ENCODE measurements around the gene SECISBP2L. TPM values are rescaled to one million over a fixed set of nuclear protein-coding genes. Genes with fewer than 3 reads are reported as not detected.

The SECISBP2L gene
- total and polyA plus RNA-seq, 10 of the 15 experiments (the other 5 are each of a cell fraction or from before 2014, with no cell fraction given), result 1.4 to 24.2 (median 10.4) TPM

GRCh38 chr15:48981941-48982340 lies 64.3 kb downstream of the SECISBP2L start (continued):
- no peak for TF ChIP-seq HSF1 (IDR thresholded peaks at IDR 0.05; ENCODE audit: low read depth, low read length)
- TF ChIP-seq SUZ12 (IDR thresholded peaks at IDR 0.05; ENCODE audit: unreplicated experiment), result no peak
- no peak for TF ChIP-seq ASH2L (IDR thresholded peaks at IDR 0.05; ENCODE audit: borderline replicate concordance, low read depth)
- TF ChIP-seq ATF2 (IDR thresholded peaks at IDR 0.05; ENCODE audit: low read length), result no peak

GRCh38 chr15:48978638-48979037 lies 67.6 kb downstream of the SECISBP2L start:
- H3K9me3 ChIP-seq (replicated peaks; ENCODE audit: control insufficient read depth, insufficient read depth, low read length), result no peaks in the 10 kb centered on the region
- no peak overlapping the region for H3K4me2 ChIP-seq (ENCODE audit: control insufficient read depth, insufficient read depth)
- no peaks in the 10 kb centered on the region for H3K27me3 ChIP-seq (replicated peaks in 1 of 2; ENCODE audit: control insufficient read depth in 2 of 2, insufficient read depth in 2 of 2, low read length in 1 of 2)
- H3K36me3 ChIP-seq (ENCODE audit: control insufficient read depth in 2 of 2, insufficient read depth in 2 of 2, low read length in 1 of 2), result no peaks in the 10 kb centered on the region
- CTCF ChIA-PET, result interaction anchor here (1.0 to 8.6 kb wide), 3 partner anchors 13 to 115 kb away, joined by 3 to 134 read pairs (median 79); partner anchors contain the start of gene SHC4
- DNase-seq (ENCODE audit: low read depth, low spot score), result no peak
- FAIRE-seq, result no peak
- SMC1A ChIA-PET (ENCODE audit: uncharacterized antibody, unreplicated experiment), result interaction anchor here (0.9 kb wide), 1 partner anchor 13 kb away, joined by 3 read pairs; no protein-coding TSS in a partner anchor
- in situ Hi-C loops (cut with MboI), result no loop called here
- H3K9ac ChIP-seq (ENCODE audit: control insufficient read depth, insufficient read depth, low read length), result no peak overlapping the region
- H4K20me1 ChIP-seq (ENCODE audit: control insufficient read depth, insufficient read depth), result no peaks in the 10 kb centered on the region
- intact Hi-C loops (cut with micrococcal nuclease; ENCODE audit: unreplicated experiment), result no loop called here
- H3K27ac ChIP-seq (ENCODE audit: control insufficient read depth, insufficient read depth), result no peak overlapping the region
- POLR2A ChIA-PET, result no interaction called here
- no peak overlapping the region for H3K4me3 ChIP-seq
- no peak overlapping the region for H2AFZ ChIP-seq (ENCODE audit: control insufficient read depth, low read depth, low read length)
- no peaks in the 10 kb centered on the region for H3K4me1 ChIP-seq (ENCODE audit: control insufficient read depth, insufficient read depth, low read length)
- RAD21 ChIA-PET (ENCODE audit: unreplicated experiment), result interaction anchor here (1.2 kb wide), 1 partner anchor 167 kb away, joined by 3 read pairs; no protein-coding TSS in a partner anchor
- BruUV-seq (replicated peaks), result no TSS peak
- no peak for ATAC-seq
- no peaks in the 10 kb centered on the region for H3K79me2 ChIP-seq (ENCODE audit: control insufficient read depth, insufficient read depth, low read length)
- WGBS (ENCODE audit: insufficient coverage, insufficient replicate concordance, low lambda C conversion rate, missing lambda C conversion rate), result 54% methylated on average over 2 of the region's 2 CpGs
- TF ChIP-seq CHD1 (IDR thresholded peaks at IDR 0.05; ENCODE audit: low read depth, low read length), result no peak
- no peak for TF ChIP-seq MYC (IDR thresholded peaks at IDR 0.05; ENCODE audit: insufficient read depth, insufficient read length, insufficient replicate concordance, low read length, severe bottlenecking)
- no peak for TF ChIP-seq NR2F1 (conservative IDR thresholded peaks at IDR 0.05)
- TF ChIP-seq PAX8 (IDR thresholded peaks at IDR 0.05), result no peak
- no peak for TF ChIP-seq POLR2AphosphoS2 (IDR thresholded peaks at IDR 0.05; ENCODE audit: low read depth, low read length)
- TF ChIP-seq ZBTB4 (CRISPR knock-in tag; IDR thresholded peaks at IDR 0.05), result no peak
- TF ChIP-seq RB1 (IDR thresholded peaks at IDR 0.05; ENCODE audit: borderline replicate concordance), result no peak
- TF ChIP-seq EGR1 (IDR thresholded peaks at IDR 0.05; ENCODE audit: borderline replicate concordance in 1 of 2, low read depth in 2 of 2, low read length in 2 of 2), result no peak
- TF ChIP-seq RAD21 (IDR thresholded peaks at IDR 0.05; ENCODE audit: insufficient read depth, low read depth, low read length), result no peak
- no peak for TF ChIP-seq TARDBP (IDR thresholded peaks at IDR 0.05; ENCODE audit: borderline replicate concordance)

All from GM12878 (cell line).